ENCODE data around the gene NUP93.
A peak's percentile ranks its signal among the peaks of the same experiment; 100 is the strongest.
"Not testable (repeated sequence)": the region's sequence is repeated elsewhere in the genome, so short reads cannot be mapped to it uniquely, and the experiment has no call there.

The NUP93 gene

GRCh38 chr16:56709443-56710040, 20.4 kb upstream of the NUP93 start:
- no peak for DNase-seq (ENCODE audit: low read depth in 2 of 2)

- no peak for DNase-seq (ENCODE audit: low read depth in 2 of 2)
Measured at GRCh38 chr16:56710181-56710737, 19.7 kb upstream of the NUP93 start.

- DNase-seq (ENCODE audit: low read depth in 2 of 2): no peak
Measured at GRCh38 chr16:56711862-56712261, 18.1 kb upstream of the NUP93 start.

GRCh38 chr16:56713794-56714193, 16.1 kb upstream of the NUP93 start:
- DNase-seq (ENCODE audit: low read depth in 2 of 2): no peak

- DNase-seq (ENCODE audit: low read depth in 2 of 2): no peak
Measured at GRCh38 chr16:56715126-56715525, 14.8 kb upstream of the NUP93 start.

GRCh38 chr16:56716761-56717160, 13.2 kb upstream of the NUP93 start:
- no peak for DNase-seq (ENCODE audit: low read depth in 2 of 2)

- DNase-seq (ENCODE audit: low read depth in 2 of 2): not testable (repeated sequence)
Measured at GRCh38 chr16:56717532-56717931, 12.4 kb upstream of the NUP93 start.

GRCh38 chr16:56722200-56722842, 7.6 kb upstream of the NUP93 start:
- no peak for DNase-seq (ENCODE audit: low read depth in 2 of 2)

- DNase-seq (ENCODE audit: low read depth in 2 of 2): no peak
Measured at GRCh38 chr16:56724191-56724590, 5.7 kb upstream of the NUP93 start.

GRCh38 chr16:56726283-56726682, 3.6 kb upstream of the NUP93 start:
- DNase-seq (ENCODE audit: low read depth in 2 of 2): no peak

- no peak for DNase-seq (ENCODE audit: low read depth in 2 of 2)
Measured at GRCh38 chr16:56726926-56727325, 3.0 kb upstream of the NUP93 start.

GRCh38 chr16:56728027-56728426, 1.9 kb upstream of the NUP93 start:
- no peak for DNase-seq (ENCODE audit: low read depth in 2 of 2)

- DNase-seq (ENCODE audit: low read depth in 2 of 2): no peak
Measured at GRCh38 chr16:56728980-56729734, 772 bp upstream of the NUP93 start.

- DNase-seq (ENCODE audit: low read depth in 2 of 2): no peak
Measured at GRCh38 chr16:56732366-56732765, 2.4 kb downstream of the NUP93 start.

GRCh38 chr16:56732832-56733231, 2.9 kb downstream of the NUP93 start:
- DNase-seq (ENCODE audit: low read depth in 2 of 2): peak in 1 of 2 donors; percentile 15

- no peak for DNase-seq (ENCODE audit: low read depth in 2 of 2)
Measured at GRCh38 chr16:56734429-56734828, 4.5 kb downstream of the NUP93 start.

- DNase-seq (ENCODE audit: low read depth in 2 of 2): no peak
Measured at GRCh38 chr16:56736476-56736875, 6.5 kb downstream of the NUP93 start.

- no peak for DNase-seq (ENCODE audit: low read depth in 2 of 2)
Measured at GRCh38 chr16:56737539-56737938, 7.6 kb downstream of the NUP93 start.

GRCh38 chr16:56738221-56738620, 8.3 kb downstream of the NUP93 start:
- no peak for DNase-seq (ENCODE audit: low read depth in 2 of 2)

- not testable (repeated sequence) for DNase-seq (ENCODE audit: low read depth in 2 of 2)
Measured at GRCh38 chr16:56739378-56739777, 9.4 kb downstream of the NUP93 start.

- no peak for DNase-seq (ENCODE audit: low read depth in 2 of 2)
Measured at GRCh38 chr16:56741399-56741798, 11.5 kb downstream of the NUP93 start.
